WTC11 (cell line): ENCODE data around the gene FMNL2. TPM values are rescaled to one million over a fixed set of nuclear protein-coding genes. Genes with fewer than 3 reads are reported as not detected.

Experiments used
- ATAC-seq: fragments of 200-7000 bp; cut with Tn5 transposase; 2 replicates; pipeline ENCODE4 v1.10.0; 2021; ENCODE audit warnings: mild to moderate bottlenecking, moderate library complexity
- CTCF ChIA-PET: fragments of 300-600 bp; sonication (Branson Sonifier 250); formaldehyde crosslinking; loops from one replicate; lab custom pipeline; 2021; ENCODE audit warnings: antibody characterized with exemption; lab: Charles Lee
- POLR2A ChIA-PET: fragments of 350-600 bp; sonication (Branson Sonifier 250); formaldehyde crosslinking; loops from one replicate; lab custom pipeline; 2021; ENCODE audit warnings: antibody characterized with exemption; lab: Charles Lee
- DNase-seq: peaks from one replicate; pipeline ENCODE4 v3.0.0; 2021; ENCODE audit warnings: low spot score
- H3K27ac Mint-ChIP-seq: 2 replicates; pipeline ENCODE4 v1.8.0; 2021; ENCODE audit warnings: mixed read lengths
- H3K27me3 Mint-ChIP-seq: 2 replicates; pipeline ENCODE4 v1.8.0; 2021; ENCODE audit warnings: low read depth, mild to moderate bottlenecking, moderate library complexity, mixed read lengths
- H3K36me3 Mint-ChIP-seq: 2 replicates; pipeline ENCODE4 v1.8.0; 2021; ENCODE audit warnings: mixed read lengths
- H3K4me1 Mint-ChIP-seq: 2 replicates; pipeline ENCODE4 v1.8.0; 2022; ENCODE audit warnings: mixed read lengths
- H3K4me3 Mint-ChIP-seq: 2 replicates; pipeline ENCODE4 v1.8.0; 2021; ENCODE audit warnings: mild to moderate bottlenecking, moderate library complexity, mixed read lengths
- H3K9me3 Mint-ChIP-seq: 2 replicates; pipeline ENCODE4 v1.8.0; 2021; ENCODE audit warnings: mixed read lengths
- AFF4 ChIP-seq: sonication (generic); formaldehyde crosslinking; IDR thresholded peaks from 2 replicates; pipeline ENCODE4 v1.8.1; 2023; ENCODE audit warnings: mild to moderate bottlenecking, missing genetic modification reagents, borderline replicate concordance
- ATF2 ChIP-seq: sonication (generic); formaldehyde crosslinking; IDR thresholded peaks from 2 replicates; pipeline ENCODE4 v1.8.1; 2022; ENCODE audit warnings: low read depth, missing genetic modification reagents, borderline replicate concordance
- ETV6 ChIP-seq: sonication (generic); formaldehyde crosslinking; IDR thresholded peaks from 2 replicates; pipeline ENCODE4 v1.8.1; 2022; ENCODE audit warnings: mild to moderate bottlenecking, missing genetic modification reagents
- FOXJ3 ChIP-seq: sonication (generic); formaldehyde crosslinking; IDR thresholded peaks from 2 replicates; pipeline ENCODE4 v1.9.0; 2021; ENCODE audit warnings: missing genetic modification reagents, mild to moderate bottlenecking, borderline replicate concordance
- FOXP1 ChIP-seq: sonication (generic); formaldehyde crosslinking; IDR thresholded peaks from 2 replicates; pipeline ENCODE4 v1.8.0; 2022; ENCODE audit warnings: missing genetic modification reagents, mild to moderate bottlenecking, moderate library complexity, borderline replicate concordance
- FOXP4 ChIP-seq: sonication (generic); formaldehyde crosslinking; IDR thresholded peaks from 2 replicates; pipeline ENCODE4 v1.8.0; 2022; ENCODE audit warnings: mild to moderate bottlenecking, missing genetic modification reagents
- GRHL2 ChIP-seq: fragments of 250-450 bp; sonication (Bioruptor Pico); IDR thresholded peaks from 2 replicates; pipeline ENCODE4 v1.8.0; 2022; ENCODE audit warnings: mild to moderate bottlenecking, moderate library complexity; ENCODE audit not compliant: insufficient replicate concordance, severe bottlenecking
- IRF1 ChIP-seq: sonication (generic); formaldehyde crosslinking; IDR thresholded peaks from 2 replicates; pipeline ENCODE4 v1.8.0; 2023; ENCODE audit warnings: missing genetic modification reagents
- JAZF1 ChIP-seq: fragments of 250-450 bp; sonication (Bioruptor Pico); IDR thresholded peaks from 2 replicates; pipeline ENCODE4 v1.9.0; 2021; ENCODE audit warnings: moderate library complexity, mild to moderate bottlenecking, inconsistent platforms
- MAX ChIP-seq: sonication (generic); formaldehyde crosslinking; IDR thresholded peaks from 2 replicates; pipeline ENCODE4 v1.8.0; 2022; ENCODE audit warnings: mild to moderate bottlenecking, missing genetic modification reagents
- NFYB ChIP-seq: sonication (generic); formaldehyde crosslinking; conservative IDR thresholded peaks from 2 replicates; pipeline ENCODE4 v1.8.0; 2022; ENCODE audit warnings: low read depth, missing genetic modification reagents
- NR2C2 ChIP-seq: sonication (generic); formaldehyde crosslinking; IDR thresholded peaks from 2 replicates; pipeline ENCODE4 v1.8.0; 2022; ENCODE audit warnings: mild to moderate bottlenecking, missing genetic modification reagents
- STAT6 ChIP-seq: sonication (generic); formaldehyde crosslinking; conservative IDR thresholded peaks from 2 replicates; pipeline ENCODE4 v1.8.1; 2023; ENCODE audit warnings: mild to moderate bottlenecking, low read depth, missing genetic modification reagents, moderate library complexity
- TP53 ChIP-seq: sonication (generic); formaldehyde crosslinking; IDR thresholded peaks from 2 replicates; pipeline ENCODE4 v1.8.1; 2023; ENCODE audit warnings: mild to moderate bottlenecking, missing genetic modification reagents
- USF2 ChIP-seq: sonication (generic); formaldehyde crosslinking; IDR thresholded peaks from 2 replicates; pipeline ENCODE4 v1.8.1; 2023; ENCODE audit warnings: mild to moderate bottlenecking, missing genetic modification reagents, moderate library complexity
- ZMAT4 ChIP-seq: fragments of 250-450 bp; sonication (Bioruptor Pico); IDR thresholded peaks from 2 replicates; pipeline ENCODE4 v1.9.0; 2021; ENCODE audit warnings: mild to moderate bottlenecking
- ZNF121 ChIP-seq: sonication (generic); formaldehyde crosslinking; IDR thresholded peaks from 2 replicates; pipeline ENCODE4 v1.8.0; 2023; ENCODE audit warnings: missing genetic modification reagents
- ZNF232 ChIP-seq: sonication (generic); formaldehyde crosslinking; IDR thresholded peaks from 2 replicates; pipeline ENCODE4 v1.8.0; 2022; ENCODE audit warnings: mild to moderate bottlenecking, missing genetic modification reagents
- ZNF263 ChIP-seq: sonication (generic); formaldehyde crosslinking; IDR thresholded peaks from 2 replicates; pipeline ENCODE4 v1.8.1; 2022; ENCODE audit warnings: low read depth, mild to moderate bottlenecking, moderate library complexity, missing genetic modification reagents
- ZNF416 ChIP-seq: fragments of 250-450 bp; sonication (Bioruptor Pico); IDR thresholded peaks from 2 replicates; pipeline ENCODE4 v1.9.0; 2021; ENCODE audit warnings: mild to moderate bottlenecking, inconsistent platforms
- ZNF425 ChIP-seq: fragments of 250-450 bp; sonication (Bioruptor Pico); conservative IDR thresholded peaks from 2 replicates; pipeline ENCODE4 v1.9.0; 2021; ENCODE audit warnings: mild to moderate bottlenecking
- total RNA-seq: library from RNA; stranded (reverse); gene quantifications from 3 replicates; pipeline ENCODE4 v1.2.3, GENCODE V29; 2021

The FMNL2 gene
- total RNA-seq, 1 experiment from 2014 or later, result 43.0 TPM

GRCh38 chr2:152638056-152638455, 303.1 kb downstream of the FMNL2 start (continued):
- TF ChIP-seq FOXP4 (CRISPR knock-in tag) (no peak), USF2 (no peak), ZNF416 (CRISPR knock-in tag) (no peak), ZNF121 (no peak)
- TF ChIP-seq, all 79 proteins: peak for 0

- Mint-ChIP-seq H3K4me3 (no peak overlapping the region), H3K27me3 (no peaks in the 10 kb centered on the region), H3K4me1 (no peaks in the 10 kb centered on the region), H3K27ac (no peak overlapping the region), H3K9me3 (no peaks in the 10 kb centered on the region), H3K36me3 (peaks cover 43% of the 10 kb centered on the region)
- no peak for DNase-seq
- POLR2A ChIA-PET, result no interaction called here
- CTCF ChIA-PET, result no interaction called here
- ATAC-seq, result no peak
- TF ChIP-seq STAT6 (CRISPR knock-in tag) (no peak), MAX (no peak), NFYB (no peak), ZNF425 (CRISPR knock-in tag) (no peak), ZMAT4 (no peak), NR2C2 (CRISPR knock-in tag) (no peak), FOXP1 (CRISPR knock-in tag) (no peak), ETV6 (CRISPR knock-in tag) (no peak), JAZF1 (CRISPR knock-in tag) (no peak), AFF4 (no peak), GRHL2 (CRISPR knock-in tag) (no peak), IRF1 (no peak), ZNF263 (CRISPR knock-in tag) (no peak), ZNF232 (CRISPR knock-in tag) (no peak), ATF2 (CRISPR knock-in tag) (no peak), TP53 (CRISPR knock-in tag) (no peak), FOXJ3 (CRISPR knock-in tag) (no peak)
Measured at GRCh38 chr2:152638590-152638989, 303.6 kb downstream of the FMNL2 start.
